Nephron progenitor cell (in vitro differentiated cells): ENCODE data around the gene FAM117A.

Source experiments
- DNase-seq: peaks from one replicate; pipeline ENCODE4 v3.0.0; 2021
- H3K27ac Mint-ChIP-seq: 2 replicates; pipeline ENCODE4 v1.8.0; 2021; ENCODE audit warnings: mild to moderate bottlenecking, moderate library complexity, mixed read lengths
- H3K27me3 Mint-ChIP-seq: 2 replicates; pipeline ENCODE4 v1.8.0; 2021; ENCODE audit warnings: mild to moderate bottlenecking, low read depth, mixed read lengths; ENCODE audit not compliant: poor library complexity
- H3K36me3 Mint-ChIP-seq: 2 replicates; pipeline ENCODE4 v1.8.0; 2021; ENCODE audit warnings: low read depth, mixed read lengths
- H3K4me1 Mint-ChIP-seq: 2 replicates; pipeline ENCODE4 v1.8.0; 2021; ENCODE audit warnings: mixed read lengths
- H3K4me3 Mint-ChIP-seq: 2 replicates; pipeline ENCODE4 v1.8.0; 2021; ENCODE audit warnings: mild to moderate bottlenecking, moderate library complexity, mixed read lengths
- H3K9me3 Mint-ChIP-seq: 2 replicates; pipeline ENCODE4 v1.8.0; 2021; ENCODE audit warnings: mild to moderate bottlenecking, moderate library complexity, mixed read lengths
- CTCF ChIP-seq: fragments of 200-600 bp; sonication (generic); IDR thresholded peaks from 2 replicates; pipeline ENCODE4 v1.5.0; 2021; ENCODE audit warnings: antibody characterized with exemption

The FAM117A gene

DNA sequence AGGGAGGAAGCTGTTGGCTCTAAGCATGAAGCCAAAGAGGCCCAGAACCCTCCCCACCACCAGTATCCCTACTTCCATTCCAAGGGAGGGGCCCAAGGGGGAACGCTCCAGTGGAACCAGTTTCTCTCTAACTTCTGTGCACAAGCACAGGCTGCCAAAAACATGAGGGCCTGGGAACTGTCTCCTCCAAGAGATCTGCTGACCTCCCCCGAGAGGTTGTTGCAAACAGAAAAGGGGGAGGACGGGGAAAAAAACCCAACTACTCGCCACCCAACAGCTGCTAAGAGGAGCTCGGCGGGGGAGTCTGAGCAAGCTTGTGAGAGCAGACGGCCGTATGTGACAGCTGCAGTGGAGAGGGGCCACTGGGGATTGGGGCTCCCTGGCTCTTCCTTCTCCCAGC lies 40.5 kb downstream of the FAM117A start:
- peak overlapping the region; percentile 32 for H3K27ac Mint-ChIP-seq
- no peak overlapping the region for H3K4me3 Mint-ChIP-seq

GRCh38 chr17:49722066-49722465 lies 41.9 kb downstream of the FAM117A start:
- Mint-ChIP-seq H3K9me3 (peaks cover 10% of the 10 kb centered on the region), H3K27ac (no peak overlapping the region), H3K4me3 (no peak overlapping the region), H3K36me3 (peaks cover 53% of the 10 kb centered on the region), H3K4me1 (peaks cover 23% of the 10 kb centered on the region), H3K27me3 (peaks cover 2% of the 10 kb centered on the region)
- no peak for DNase-seq
- TF ChIP-seq CTCF, result no peak

More for the DNA sequence above, 40.5 kb downstream of the FAM117A start:
- Mint-ChIP-seq H3K9me3 (peaks cover 10% of the 10 kb centered on the region), H3K27me3 (peaks cover 2% of the 10 kb centered on the region), H3K4me1 (peaks cover 23% of the 10 kb centered on the region), H3K36me3 (peaks cover 42% of the 10 kb centered on the region)
- no peak for TF ChIP-seq CTCF
- no peak for DNase-seq

- Mint-ChIP-seq H3K4me3 (no peak overlapping the region), H3K36me3 (peaks cover 47% of the 10 kb centered on the region), H3K27ac (no peak overlapping the region), H3K27me3 (peaks cover 2% of the 10 kb centered on the region), H3K9me3 (no peaks in the 10 kb centered on the region), H3K4me1 (no peaks in the 10 kb centered on the region)
- TF ChIP-seq CTCF, result no peak
- no peak for DNase-seq
Observed at GRCh38 chr17:49717371-49717861, 46.5 kb downstream of the FAM117A start.

DNA sequence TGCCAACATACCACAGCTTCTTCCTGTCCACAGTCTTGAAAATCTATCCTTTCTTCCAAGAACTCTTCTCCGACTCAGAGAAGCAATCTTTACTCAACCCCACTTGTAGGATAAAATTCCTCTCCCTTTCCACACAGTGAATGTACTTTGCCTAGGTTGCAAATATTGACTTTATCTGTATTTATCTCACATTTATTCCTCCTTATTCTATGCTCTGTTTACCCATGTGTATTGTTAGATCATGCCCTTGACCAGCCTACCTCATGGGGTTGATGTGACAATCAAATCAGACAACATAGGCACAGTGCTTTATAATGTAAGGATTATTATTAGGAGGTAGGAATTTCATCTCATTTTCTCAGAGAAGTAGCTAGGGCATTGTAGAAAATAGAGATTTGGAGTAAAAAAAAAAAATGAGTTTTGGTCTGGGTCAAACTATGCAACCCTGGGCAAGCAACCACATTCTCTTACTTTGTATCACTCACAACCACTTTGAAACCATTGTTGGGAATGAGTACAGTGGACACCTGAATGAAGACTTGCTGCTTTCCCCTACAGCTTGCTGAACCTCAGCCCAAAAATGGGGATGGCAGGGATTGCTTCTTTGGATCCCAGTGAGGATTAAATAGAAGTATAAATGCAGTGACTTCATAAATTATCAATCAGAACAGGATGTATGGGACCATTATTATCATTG lies 47.1 kb downstream of the FAM117A start:
- Mint-ChIP-seq H3K9me3 (no peaks in the 10 kb centered on the region), H3K4me1 (no peaks in the 10 kb centered on the region), H3K27ac (no peak overlapping the region), H3K4me3 (no peak overlapping the region), H3K36me3 (peaks cover 47% of the 10 kb centered on the region), H3K27me3 (peaks cover 2% of the 10 kb centered on the region)
- DNase-seq, result no peak
- no peak for TF ChIP-seq CTCF

DNA sequence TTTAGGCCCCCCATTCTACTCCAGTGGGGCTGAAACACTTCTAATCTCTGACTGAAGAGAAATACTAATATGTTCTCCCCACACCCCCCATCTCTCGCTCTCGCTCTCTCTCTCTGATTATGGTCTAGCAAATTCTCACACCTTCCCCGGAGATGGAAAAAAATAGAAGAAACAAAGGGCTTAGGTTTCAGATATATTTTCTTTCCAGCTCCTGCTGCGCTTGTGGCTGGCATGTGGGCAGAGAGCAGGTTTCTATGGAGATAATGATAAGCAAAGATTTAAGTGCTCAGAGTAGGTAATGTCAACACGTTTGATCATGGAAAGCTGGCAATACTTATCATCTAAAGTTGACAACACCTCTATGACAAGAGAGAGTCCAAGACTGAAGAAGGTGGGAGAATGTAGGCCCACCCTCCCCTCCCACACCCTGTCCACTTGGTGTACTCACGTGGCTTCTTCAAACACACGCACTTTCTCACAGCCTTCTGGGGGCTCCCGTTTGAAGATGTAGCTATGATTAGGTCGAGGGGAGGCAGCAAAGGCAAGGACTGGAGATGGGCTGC lies 48.1 kb downstream of the FAM117A start:
- TF ChIP-seq CTCF, result no peak
- H3K4me3 Mint-ChIP-seq, result no peak overlapping the region
- no peak for DNase-seq
- no peak overlapping the region for H3K27ac Mint-ChIP-seq
- H3K9me3 Mint-ChIP-seq, result no peaks in the 10 kb centered on the region
- H3K36me3 Mint-ChIP-seq, result peaks cover 40% of the 10 kb centered on the region
- H3K4me1 Mint-ChIP-seq, result no peaks in the 10 kb centered on the region
- peaks cover 2% of the 10 kb centered on the region for H3K27me3 Mint-ChIP-seq

DNA sequence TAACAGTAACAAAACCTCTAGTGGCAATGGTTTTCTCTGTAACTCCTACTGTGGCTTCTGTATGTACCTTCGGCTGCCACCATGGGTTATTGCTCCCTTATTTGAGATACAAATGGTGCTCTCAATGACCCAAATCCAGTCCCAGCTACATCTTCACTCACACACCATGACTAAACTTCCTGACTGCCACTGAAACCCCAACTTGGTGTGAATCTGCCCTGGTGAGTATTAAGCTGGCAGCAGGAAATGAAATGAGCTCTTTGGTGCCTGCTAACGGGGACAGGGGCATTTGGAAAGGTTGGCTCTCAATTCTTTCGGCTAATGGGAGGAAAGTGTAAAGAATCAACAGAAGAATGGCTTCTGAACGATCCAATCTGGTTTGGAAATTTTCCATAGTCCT lies 48.7 kb downstream of the FAM117A start:
- Mint-ChIP-seq H3K4me3 (no peak overlapping the region), H3K9me3 (no peaks in the 10 kb centered on the region), H3K4me1 (no peaks in the 10 kb centered on the region), H3K27me3 (peaks cover 2% of the 10 kb centered on the region), H3K36me3 (peaks cover 40% of the 10 kb centered on the region), H3K27ac (peak overlapping the region; percentile 69)
- no peak for DNase-seq
- no peak for TF ChIP-seq CTCF
